ENCODE measurements around the gene PCDH15. TPM values are rescaled to one million over a fixed set of nuclear protein-coding genes. Genes with fewer than 3 reads are reported as not detected.

Gene PCDH15
- total RNA-seq, 2 experiments from 2014 or later: not detected

DNA sequence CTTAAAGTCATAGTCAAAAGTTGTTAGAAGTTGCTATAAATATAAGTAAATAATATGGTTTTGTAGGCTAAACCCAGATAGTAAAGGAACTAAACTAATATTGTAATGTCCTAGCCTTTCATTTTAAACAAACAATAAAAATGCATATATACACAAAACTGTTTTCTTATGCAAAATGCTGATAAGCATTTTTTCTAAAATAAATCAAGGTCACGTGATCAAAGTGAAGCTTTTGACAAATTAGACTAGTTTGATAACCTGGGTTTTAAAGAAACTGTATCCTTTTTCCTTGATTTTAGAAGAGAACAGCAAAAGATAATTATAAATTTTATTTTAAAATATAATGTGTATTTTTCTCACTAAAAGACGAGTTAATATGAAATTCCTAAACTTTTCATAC is 313.3 kb downstream of the PCDH15 start:
- TF ChIP-seq, protein P1, sequence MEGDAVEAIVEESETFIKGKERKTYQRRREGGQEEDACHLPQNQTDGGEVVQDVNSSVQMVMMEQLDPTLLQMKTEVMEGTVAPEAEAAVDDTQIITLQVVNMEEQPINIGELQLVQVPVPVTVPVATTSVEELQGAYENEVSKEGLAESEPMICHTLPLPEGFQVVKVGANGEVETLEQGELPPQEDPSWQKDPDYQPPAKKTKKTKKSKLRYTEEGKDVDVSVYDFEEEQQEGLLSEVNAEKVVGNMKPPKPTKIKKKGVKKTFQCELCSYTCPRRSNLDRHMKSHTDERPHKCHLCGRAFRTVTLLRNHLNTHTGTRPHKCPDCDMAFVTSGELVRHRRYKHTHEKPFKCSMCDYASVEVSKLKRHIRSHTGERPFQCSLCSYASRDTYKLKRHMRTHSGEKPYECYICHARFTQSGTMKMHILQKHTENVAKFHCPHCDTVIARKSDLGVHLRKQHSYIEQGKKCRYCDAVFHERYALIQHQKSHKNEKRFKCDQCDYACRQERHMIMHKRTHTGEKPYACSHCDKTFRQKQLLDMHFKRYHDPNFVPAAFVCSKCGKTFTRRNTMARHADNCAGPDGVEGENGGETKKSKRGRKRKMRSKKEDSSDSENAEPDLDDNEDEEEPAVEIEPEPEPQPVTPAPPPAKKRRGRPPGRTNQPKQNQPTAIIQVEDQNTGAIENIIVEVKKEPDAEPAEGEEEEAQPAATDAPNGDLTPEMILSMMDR (IDR thresholded peaks at IDR 0.05): no peak
- H3K4me3 Mint-ChIP-seq: no peak overlapping the region
- no peak overlapping the region for H3K4me3 ChIP-seq (ENCODE audit: low read length)
- no peaks in the 10 kb centered on the region for H3K4me1 Mint-ChIP-seq (ENCODE audit: low read depth)
- no peak overlapping the region for H3K27ac Mint-ChIP-seq
- ChIA-PET POLR2A (no interaction called here), CTCF (interaction anchor here (1.0 kb wide), 1 partner anchor 10 kb away, joined by 3 read pairs; no protein-coding TSS in a partner anchor)
- H3K27me3 Mint-ChIP-seq: no peaks in the 10 kb centered on the region
- H3K4me1 ChIP-seq (ENCODE audit: insufficient read depth, low read length): no peaks in the 10 kb centered on the region
- DNase-seq: no peak
- H3K9me3 ChIP-seq (ENCODE audit: control insufficient read depth in 1 of 2, insufficient read depth in 1 of 2, low read length in 2 of 2): no peaks in the 10 kb centered on the region
- no peak for ATAC-seq (ENCODE audit: poor library complexity)
- H3K9me3 Mint-ChIP-seq: peaks cover 5% of the 10 kb centered on the region
- intact Hi-C loops (cut with DNase I, micrococcal nuclease): no loop called here
- H3K27ac ChIP-seq (ENCODE audit: low read depth in 1 of 2, low read length in 2 of 2): no peak overlapping the region
- H3K27me3 ChIP-seq (ENCODE audit: control insufficient read depth in 1 of 2, insufficient read depth in 2 of 2, low read length in 2 of 2): no peaks in the 10 kb centered on the region
- H3K36me3 Mint-ChIP-seq (ENCODE audit: low read depth): no peaks in the 10 kb centered on the region
- H3K36me3 ChIP-seq (ENCODE audit: insufficient read depth, low read length): no peaks in the 10 kb centered on the region

DNA sequence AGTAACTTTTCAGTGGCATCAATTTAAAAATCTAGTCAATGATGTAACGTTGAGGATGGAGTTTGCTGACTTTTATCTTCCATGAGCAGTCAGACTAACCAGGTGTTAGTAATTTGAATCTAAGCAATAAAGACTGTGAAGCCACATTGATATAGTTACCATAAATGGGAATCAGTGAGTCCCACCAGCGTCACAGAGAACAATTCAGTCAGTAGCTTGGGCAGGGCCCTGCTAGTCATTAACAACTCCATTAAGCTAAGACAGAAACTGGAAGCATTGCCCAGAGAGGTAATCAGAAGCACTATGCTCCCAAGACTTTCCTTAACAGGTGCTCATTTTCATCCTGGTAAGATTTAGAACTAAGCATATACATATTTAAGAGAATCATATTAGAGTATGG is 315.1 kb downstream of the PCDH15 start:
- no peaks in the 10 kb centered on the region for H3K27me3 Mint-ChIP-seq
- H3K4me3 Mint-ChIP-seq: no peak overlapping the region
- no peaks in the 10 kb centered on the region for H3K36me3 Mint-ChIP-seq (ENCODE audit: low read depth)
- Histone ChIP-seq H3K4me1 (ENCODE audit: insufficient read depth, low read length) (no peaks in the 10 kb centered on the region), H3K4me3 (ENCODE audit: low read length) (no peak overlapping the region), H3K36me3 (ENCODE audit: insufficient read depth, low read length) (no peaks in the 10 kb centered on the region), H3K9me3 (ENCODE audit: control insufficient read depth in 1 of 2, insufficient read depth in 1 of 2, low read length in 2 of 2) (no peaks in the 10 kb centered on the region), H3K27me3 (ENCODE audit: control insufficient read depth in 1 of 2, insufficient read depth in 2 of 2, low read length in 2 of 2) (no peaks in the 10 kb centered on the region), H3K27ac (ENCODE audit: low read depth in 1 of 2, low read length in 2 of 2) (no peak overlapping the region)
- ChIA-PET CTCF (no interaction called here), POLR2A (no interaction called here)
- intact Hi-C loops (cut with DNase I, micrococcal nuclease): no loop called here
- DNase-seq: no peak
- no peak for ATAC-seq (ENCODE audit: poor library complexity)
- H3K4me1 Mint-ChIP-seq (ENCODE audit: low read depth): no peaks in the 10 kb centered on the region
- H3K27ac Mint-ChIP-seq: no peak overlapping the region
- TF ChIP-seq, protein P1 (IDR thresholded peaks at IDR 0.05): no peak
- H3K9me3 Mint-ChIP-seq: peaks cover 7% of the 10 kb centered on the region

DNA sequence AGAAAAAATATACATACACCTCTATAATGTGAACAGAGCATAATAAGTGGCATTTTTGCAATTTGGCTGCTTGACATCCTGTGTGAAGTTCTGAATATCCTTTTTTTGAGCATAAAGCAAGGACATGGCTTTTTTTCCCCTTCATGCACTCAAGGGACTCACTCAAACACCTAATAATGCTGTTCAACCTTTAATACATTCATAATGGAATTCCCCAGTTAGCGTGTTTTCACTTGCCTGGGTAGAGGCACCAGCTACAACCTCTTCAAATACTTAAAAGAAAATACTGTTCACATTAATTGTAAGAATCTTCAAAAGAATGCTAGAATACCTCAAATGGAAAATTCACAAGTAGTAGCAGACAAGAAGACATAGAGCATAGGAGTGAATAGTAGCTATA is 316.8 kb downstream of the PCDH15 start:
- DNase-seq (no peak), ATAC-seq (ENCODE audit: poor library complexity) (no peak)
- no peaks in the 10 kb centered on the region for H3K4me1 Mint-ChIP-seq (ENCODE audit: low read depth)
- intact Hi-C loops (cut with DNase I, micrococcal nuclease): no loop called here
- H3K4me1 ChIP-seq (ENCODE audit: insufficient read depth, low read length): no peaks in the 10 kb centered on the region
- no peak overlapping the region for H3K27ac Mint-ChIP-seq
- H3K9me3 ChIP-seq (ENCODE audit: control insufficient read depth in 1 of 2, insufficient read depth in 1 of 2, low read length in 2 of 2): no peaks in the 10 kb centered on the region
- H3K27ac ChIP-seq (ENCODE audit: low read depth in 1 of 2, low read length in 2 of 2): no peak overlapping the region
- no peaks in the 10 kb centered on the region for H3K36me3 ChIP-seq (ENCODE audit: insufficient read depth, low read length)
- TF ChIP-seq, protein P1 (IDR thresholded peaks at IDR 0.05): no peak
- POLR2A ChIA-PET: no interaction called here
- no peak overlapping the region for H3K4me3 Mint-ChIP-seq
- no peaks in the 10 kb centered on the region for H3K27me3 ChIP-seq (ENCODE audit: control insufficient read depth in 1 of 2, insufficient read depth in 2 of 2, low read length in 2 of 2)
- H3K9me3 Mint-ChIP-seq: peaks cover 7% of the 10 kb centered on the region
- H3K27me3 Mint-ChIP-seq: no peaks in the 10 kb centered on the region
- no peak overlapping the region for H3K4me3 ChIP-seq (ENCODE audit: low read length)
- H3K36me3 Mint-ChIP-seq (ENCODE audit: low read depth): no peaks in the 10 kb centered on the region
- CTCF ChIA-PET: no interaction called here

All from CD4-positive, alpha-beta T cell (primary cell).